ENCODE results near the gene LHX4. TPM values are rescaled to one million over a fixed set of nuclear protein-coding genes. Genes with fewer than 3 reads are reported as not detected.

The LHX4 gene
- total and polyA plus RNA-seq, 3 experiments from 2014 or later = 0.08 TPM; not detected in 2

DNA sequence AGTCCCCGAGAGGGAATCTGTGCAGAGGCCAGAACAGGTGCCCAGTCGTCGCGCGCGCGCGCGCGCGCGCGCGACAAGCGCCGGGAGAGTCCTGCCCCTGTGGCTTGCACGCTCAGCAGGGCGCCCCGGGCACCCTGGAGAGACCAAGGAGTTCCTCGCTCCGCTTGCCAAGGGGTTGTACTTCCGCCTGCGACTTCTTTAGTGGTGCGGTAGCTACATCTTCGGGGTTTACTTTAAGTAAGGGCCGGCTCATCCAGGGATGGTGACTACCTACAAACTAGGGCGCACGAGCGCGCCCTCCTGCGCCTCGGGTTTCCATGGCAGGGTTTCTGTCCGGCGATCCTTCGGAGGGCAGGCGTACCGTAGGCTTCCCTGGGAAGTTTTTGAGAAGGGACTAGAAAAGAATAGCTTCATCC lies 1.4 kb downstream of the LHX4 start:
- Histone ChIP-seq H3K9me3 (ENCODE audit: low read length) (no peaks in the 10 kb centered on the region), H3K4me1 (ENCODE audit: insufficient read depth, low read length) (peaks cover 24% of the 10 kb centered on the region)
- POLR2A ChIA-PET = no interaction called here

DNA sequence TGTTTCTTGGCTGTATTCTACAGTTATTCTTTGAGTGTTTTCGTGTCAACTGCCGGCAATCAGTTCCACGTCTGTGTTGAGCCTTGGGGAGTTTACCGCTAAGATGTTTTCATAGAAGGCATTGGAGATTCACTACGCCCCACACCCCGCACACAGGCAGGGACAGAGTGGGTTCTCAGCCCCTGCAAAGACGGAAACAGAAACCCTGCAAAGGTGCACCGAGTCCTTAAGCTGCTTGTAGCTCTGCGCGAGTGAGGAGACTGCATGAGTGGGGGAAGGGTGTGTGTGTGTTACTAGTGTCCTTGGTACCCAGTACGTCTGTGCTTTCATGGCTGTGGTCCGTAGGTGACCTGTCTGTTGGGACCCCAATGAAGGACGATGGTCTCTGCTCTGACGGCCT lies 1.9 kb downstream of the LHX4 start:
- H3K9me3 ChIP-seq (ENCODE audit: low read length) = no peaks in the 10 kb centered on the region
- peak overlapping the region in 2 of 8 donors; percentile 13 to 67 for H3K27ac Mint-ChIP-seq
- no peak for DNase-seq

More for the DNA sequence above, 1.4 kb downstream of the LHX4 start:
- H3K36me3 ChIP-seq (ENCODE audit: insufficient read depth, low read length) = no peaks in the 10 kb centered on the region
- Mint-ChIP-seq H3K9me3 (no peaks in the 10 kb centered on the region), H3K36me3 (no peaks in the 10 kb centered on the region), H3K4me1 (peaks cover 29 to 66% (median 37%) of the 10 kb centered on the region in 3 donors), H3K27me3 (peaks cover 69 to 83% of the 10 kb centered on the region in 2 donors), H3K4me3 (peak overlapping the region; percentile 64 to 88 (median 78)), H3K27ac (peak overlapping the region in 2 of 8 donors; percentile 13 to 67)
- no peak for DNase-seq
- peak overlapping the region; percentile 32 for H3K4me3 ChIP-seq (ENCODE audit: low read length)
- CTCF ChIA-PET = interaction anchor here (0.6 to 1.2 kb wide), 2 partner anchors 25 to 808 kb away, joined by 3 read pairs; no protein-coding TSS in a partner anchor
- no peak overlapping the region for H3K27ac ChIP-seq (ENCODE audit: low read depth, low read length)
- peaks cover 64% of the 10 kb centered on the region for H3K27me3 ChIP-seq (ENCODE audit: insufficient read depth, low read length, poor library complexity, severe bottlenecking)

DNA sequence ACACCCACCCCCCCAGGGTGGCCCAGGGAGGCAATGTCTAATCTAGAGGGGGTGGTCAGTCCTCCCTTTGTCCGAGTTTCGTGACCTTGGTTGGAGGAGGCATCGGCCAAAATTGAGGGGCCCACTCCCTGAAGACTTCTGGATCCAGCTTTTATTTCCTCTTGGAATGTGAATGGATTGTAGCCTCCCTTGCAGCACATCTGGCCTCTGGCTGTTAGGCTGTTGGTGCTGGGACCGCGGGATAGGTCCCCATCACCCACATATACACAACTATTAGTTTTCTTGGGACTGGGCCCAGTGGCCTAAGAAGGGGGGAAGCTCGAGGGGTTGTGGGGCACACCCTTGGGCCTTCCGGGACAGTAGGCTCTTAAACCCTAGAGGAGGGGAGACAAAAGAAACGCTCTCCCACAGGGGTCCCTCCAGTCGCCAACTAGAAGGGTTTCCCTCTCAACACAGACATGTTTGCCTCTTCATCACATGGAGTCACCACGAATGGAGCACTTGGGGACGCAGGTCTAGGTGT lies 2.5 kb downstream of the LHX4 start:
- Histone ChIP-seq H3K36me3 (ENCODE audit: insufficient read depth, low read length) (no peaks in the 10 kb centered on the region), H3K4me1 (ENCODE audit: insufficient read depth, low read length) (peaks cover 24% of the 10 kb centered on the region), H3K27ac (ENCODE audit: low read depth, low read length) (no peak overlapping the region), H3K4me3 (ENCODE audit: low read length) (no peak overlapping the region), H3K9me3 (ENCODE audit: low read length) (no peaks in the 10 kb centered on the region), H3K27me3 (ENCODE audit: insufficient read depth, low read length, poor library complexity, severe bottlenecking) (peaks cover 75% of the 10 kb centered on the region)
- Mint-ChIP-seq H3K36me3 (no peaks in the 10 kb centered on the region), H3K4me3 (peak overlapping the region in 3 of 7 donors; percentile 29 to 79 (median 75)), H3K27ac (peak overlapping the region in 1 of 8 donors; percentile 13), H3K9me3 (no peaks in the 10 kb centered on the region), H3K27me3 (peaks cover 73 to 84% of the 10 kb centered on the region in 2 donors), H3K4me1 (peaks cover 30 to 69% (median 41%) of the 10 kb centered on the region in 3 donors)
- DNase-seq = no peak
- POLR2A ChIA-PET = no interaction called here
- CTCF ChIA-PET = no interaction called here

More for the DNA sequence above, 1.9 kb downstream of the LHX4 start:
- ChIA-PET CTCF (interaction anchor here (0.6 kb wide), 1 partner anchor 809 kb away, joined by 3 read pairs; no protein-coding TSS in a partner anchor), POLR2A (no interaction called here)
- H3K36me3 Mint-ChIP-seq = no peaks in the 10 kb centered on the region
- Histone ChIP-seq H3K36me3 (ENCODE audit: insufficient read depth, low read length) (no peaks in the 10 kb centered on the region), H3K27me3 (ENCODE audit: insufficient read depth, low read length, poor library complexity, severe bottlenecking) (peaks cover 68% of the 10 kb centered on the region), H3K4me1 (ENCODE audit: insufficient read depth, low read length) (peaks cover 24% of the 10 kb centered on the region), H3K4me3 (ENCODE audit: low read length) (no peak overlapping the region), H3K27ac (ENCODE audit: low read depth, low read length) (no peak overlapping the region)
- H3K4me3 Mint-ChIP-seq = peak overlapping the region; percentile 6 to 83 (median 76)
- H3K4me1 Mint-ChIP-seq = peaks cover 30 to 69% (median 37%) of the 10 kb centered on the region in 3 donors
- no peaks in the 10 kb centered on the region for H3K9me3 Mint-ChIP-seq
- peaks cover 69 to 83% of the 10 kb centered on the region in 2 donors for H3K27me3 Mint-ChIP-seq

GRCh38 chr1:180233191-180234011 lies 3.3 kb downstream of the LHX4 start:
- POLR2A ChIA-PET = no interaction called here
- no peaks in the 10 kb centered on the region for H3K9me3 ChIP-seq (ENCODE audit: low read length)
- Mint-ChIP-seq H3K27ac (no peak overlapping the region), H3K4me1 (peaks cover 29 to 67% (median 39%) of the 10 kb centered on the region in 3 donors), H3K4me3 (peak overlapping the region in 4 of 7 donors; percentile 15 to 62 (median 47)), H3K9me3 (no peaks in the 10 kb centered on the region), H3K36me3 (no peaks in the 10 kb centered on the region), H3K27me3 (peaks cover 70 to 84% of the 10 kb centered on the region in 2 donors)
- H3K36me3 ChIP-seq (ENCODE audit: insufficient read depth, low read length) = no peaks in the 10 kb centered on the region
- peaks cover 72% of the 10 kb centered on the region for H3K27me3 ChIP-seq (ENCODE audit: insufficient read depth, low read length, poor library complexity, severe bottlenecking)
- no peak for DNase-seq
- peaks cover 24% of the 10 kb centered on the region for H3K4me1 ChIP-seq (ENCODE audit: insufficient read depth, low read length)
- no peak overlapping the region for H3K27ac ChIP-seq (ENCODE audit: low read depth, low read length)
- CTCF ChIA-PET = no interaction called here
- H3K4me3 ChIP-seq (ENCODE audit: low read length) = no peak overlapping the region

DNA sequence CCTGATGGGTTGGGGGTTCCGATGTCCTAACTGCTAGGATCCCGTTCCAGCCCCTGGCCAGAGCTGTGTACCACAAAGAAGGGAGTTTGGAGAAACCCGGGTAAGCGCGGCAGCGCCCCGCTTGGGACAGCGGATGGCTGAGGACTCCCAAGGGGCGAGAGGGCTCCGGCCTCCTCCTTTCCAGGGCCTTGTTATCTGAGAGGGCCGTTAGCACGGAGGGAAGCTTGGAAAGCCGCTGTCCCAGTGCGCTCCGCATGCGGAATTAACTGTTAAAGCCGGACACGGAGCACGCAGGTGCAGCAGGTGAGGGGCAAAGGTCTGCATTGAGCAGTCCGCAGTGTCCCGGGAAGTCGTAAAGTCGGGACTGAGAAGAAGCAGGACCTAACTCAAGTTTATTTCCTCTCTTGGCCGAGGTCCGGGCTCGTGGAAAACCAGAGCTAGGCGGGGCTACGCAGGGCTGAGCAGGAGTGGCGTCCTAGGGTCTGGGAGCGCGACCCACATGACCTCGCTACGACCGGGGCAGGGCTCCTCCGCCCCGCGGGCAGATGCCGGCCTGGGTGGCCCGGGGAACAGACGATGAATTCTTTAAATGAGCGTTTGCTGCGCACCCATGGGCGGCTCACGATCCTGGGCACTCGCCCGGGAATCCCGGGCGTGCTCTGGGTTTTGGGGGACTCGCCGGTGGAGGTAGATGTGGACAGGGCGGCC lies 4.5 kb downstream of the LHX4 start:
- no peaks in the 10 kb centered on the region for H3K9me3 Mint-ChIP-seq
- Histone ChIP-seq H3K9me3 (ENCODE audit: low read length) (no peaks in the 10 kb centered on the region), H3K4me3 (ENCODE audit: low read length) (no peak overlapping the region), H3K27me3 (ENCODE audit: insufficient read depth, low read length, poor library complexity, severe bottlenecking) (peaks cover 73% of the 10 kb centered on the region), H3K36me3 (ENCODE audit: insufficient read depth, low read length) (no peaks in the 10 kb centered on the region), H3K27ac (ENCODE audit: low read depth, low read length) (no peak overlapping the region), H3K4me1 (ENCODE audit: insufficient read depth, low read length) (peaks cover 18% of the 10 kb centered on the region)
- peak overlapping the region in 1 of 8 donors; percentile 56 for H3K27ac Mint-ChIP-seq
- DNase-seq = no peak
- POLR2A ChIA-PET = no interaction called here
- H3K36me3 Mint-ChIP-seq = no peaks in the 10 kb centered on the region
- H3K4me1 Mint-ChIP-seq = peaks cover 26 to 60% (median 36%) of the 10 kb centered on the region in 3 donors
- CTCF ChIA-PET = no interaction called here
- H3K4me3 Mint-ChIP-seq = peak overlapping the region in 6 of 7 donors; percentile 26 to 62 (median 48)
- peaks cover 73 to 88% of the 10 kb centered on the region in 2 donors for H3K27me3 Mint-ChIP-seq

- Histone ChIP-seq H3K4me1 (ENCODE audit: insufficient read depth, low read length) (peaks cover 18% of the 10 kb centered on the region), H3K27me3 (ENCODE audit: insufficient read depth, low read length, poor library complexity, severe bottlenecking) (peaks cover 78% of the 10 kb centered on the region)
Measured at GRCh38 chr1:180235077-180235501, 5.0 kb downstream of the LHX4 start.

DNA sequence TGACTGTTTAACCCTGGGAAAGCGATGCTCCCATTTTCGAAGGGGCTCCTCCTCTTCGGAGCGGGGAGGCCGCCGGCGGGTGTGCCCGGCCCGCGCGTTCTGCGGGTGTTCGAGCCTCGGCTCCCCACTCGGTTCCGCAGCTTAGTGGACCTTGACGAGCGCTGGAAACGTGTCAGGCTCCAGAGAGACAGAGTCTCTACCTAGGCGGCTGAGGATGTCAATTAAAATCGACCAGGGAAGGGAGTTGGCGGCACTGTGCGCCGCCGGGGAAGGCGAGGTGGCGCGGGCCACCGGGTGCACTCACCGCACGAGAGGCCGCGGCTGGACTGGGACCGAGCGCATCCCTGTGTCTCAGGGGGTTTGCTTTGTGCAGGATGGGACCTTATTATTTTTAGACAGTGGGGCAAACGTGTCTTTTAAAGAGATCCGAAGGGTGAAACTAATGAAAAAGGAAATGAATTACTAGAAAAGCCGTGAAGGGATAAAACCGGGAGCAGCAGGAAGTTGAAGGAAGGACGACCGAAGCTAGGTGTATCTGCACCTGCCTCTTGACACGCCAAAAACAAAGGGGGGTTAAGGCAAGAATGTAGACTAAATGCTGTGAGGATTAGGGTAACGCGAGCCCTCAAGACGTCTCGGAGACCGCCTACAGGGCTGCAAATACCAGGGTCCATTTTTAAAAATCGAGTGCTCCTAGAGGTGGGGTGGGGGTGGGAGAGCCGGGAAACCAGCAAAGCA lies 5.6 kb downstream of the LHX4 start:
- Histone ChIP-seq H3K36me3 (ENCODE audit: insufficient read depth, low read length) (no peaks in the 10 kb centered on the region), H3K27ac (ENCODE audit: low read depth, low read length) (no peak overlapping the region), H3K27me3 (ENCODE audit: insufficient read depth, low read length, poor library complexity, severe bottlenecking) (peaks cover 80% of the 10 kb centered on the region), H3K9me3 (ENCODE audit: low read length) (no peaks in the 10 kb centered on the region), H3K4me3 (ENCODE audit: low read length) (no peak overlapping the region), H3K4me1 (ENCODE audit: insufficient read depth, low read length) (peaks cover 15% of the 10 kb centered on the region)
- peaks cover 26 to 56% (median 36%) of the 10 kb centered on the region in 3 donors for H3K4me1 Mint-ChIP-seq
- no peaks in the 10 kb centered on the region for H3K9me3 Mint-ChIP-seq
- no peak for DNase-seq
- H3K36me3 Mint-ChIP-seq = no peaks in the 10 kb centered on the region
- H3K27me3 Mint-ChIP-seq = peaks cover 76 to 98% of the 10 kb centered on the region in 2 donors
- peak overlapping the region in 1 of 8 donors; percentile 33 for H3K27ac Mint-ChIP-seq
- peak overlapping the region in 4 of 7 donors; percentile 12 to 46 (median 22) for H3K4me3 Mint-ChIP-seq
- CTCF ChIA-PET = no interaction called here
- POLR2A ChIA-PET = no interaction called here

More at GRCh38 chr1:180235077-180235501, 5.0 kb downstream of the LHX4 start:
- Histone ChIP-seq H3K36me3 (ENCODE audit: insufficient read depth, low read length) (no peaks in the 10 kb centered on the region), H3K4me3 (ENCODE audit: low read length) (no peak overlapping the region), H3K9me3 (ENCODE audit: low read length) (no peaks in the 10 kb centered on the region), H3K27ac (ENCODE audit: low read depth, low read length) (no peak overlapping the region)
- DNase-seq = no peak
- Mint-ChIP-seq H3K27ac (no peak overlapping the region), H3K27me3 (peaks cover 77 to 93% of the 10 kb centered on the region in 2 donors), H3K4me3 (peak overlapping the region in 2 of 7 donors; percentile 19 to 20), H3K4me1 (peaks cover 26 to 60% (median 36%) of the 10 kb centered on the region in 3 donors), H3K9me3 (no peaks in the 10 kb centered on the region), H3K36me3 (no peaks in the 10 kb centered on the region)
- CTCF ChIA-PET = no interaction called here
- POLR2A ChIA-PET = no interaction called here

All from CD8-positive, alpha-beta memory T cell (primary cell).